ENCODE results near the gene ARAP3. TPM values are rescaled to one million over a fixed set of nuclear protein-coding genes. Genes with fewer than 3 reads are reported as not detected.

Gene ARAP3, protein sequence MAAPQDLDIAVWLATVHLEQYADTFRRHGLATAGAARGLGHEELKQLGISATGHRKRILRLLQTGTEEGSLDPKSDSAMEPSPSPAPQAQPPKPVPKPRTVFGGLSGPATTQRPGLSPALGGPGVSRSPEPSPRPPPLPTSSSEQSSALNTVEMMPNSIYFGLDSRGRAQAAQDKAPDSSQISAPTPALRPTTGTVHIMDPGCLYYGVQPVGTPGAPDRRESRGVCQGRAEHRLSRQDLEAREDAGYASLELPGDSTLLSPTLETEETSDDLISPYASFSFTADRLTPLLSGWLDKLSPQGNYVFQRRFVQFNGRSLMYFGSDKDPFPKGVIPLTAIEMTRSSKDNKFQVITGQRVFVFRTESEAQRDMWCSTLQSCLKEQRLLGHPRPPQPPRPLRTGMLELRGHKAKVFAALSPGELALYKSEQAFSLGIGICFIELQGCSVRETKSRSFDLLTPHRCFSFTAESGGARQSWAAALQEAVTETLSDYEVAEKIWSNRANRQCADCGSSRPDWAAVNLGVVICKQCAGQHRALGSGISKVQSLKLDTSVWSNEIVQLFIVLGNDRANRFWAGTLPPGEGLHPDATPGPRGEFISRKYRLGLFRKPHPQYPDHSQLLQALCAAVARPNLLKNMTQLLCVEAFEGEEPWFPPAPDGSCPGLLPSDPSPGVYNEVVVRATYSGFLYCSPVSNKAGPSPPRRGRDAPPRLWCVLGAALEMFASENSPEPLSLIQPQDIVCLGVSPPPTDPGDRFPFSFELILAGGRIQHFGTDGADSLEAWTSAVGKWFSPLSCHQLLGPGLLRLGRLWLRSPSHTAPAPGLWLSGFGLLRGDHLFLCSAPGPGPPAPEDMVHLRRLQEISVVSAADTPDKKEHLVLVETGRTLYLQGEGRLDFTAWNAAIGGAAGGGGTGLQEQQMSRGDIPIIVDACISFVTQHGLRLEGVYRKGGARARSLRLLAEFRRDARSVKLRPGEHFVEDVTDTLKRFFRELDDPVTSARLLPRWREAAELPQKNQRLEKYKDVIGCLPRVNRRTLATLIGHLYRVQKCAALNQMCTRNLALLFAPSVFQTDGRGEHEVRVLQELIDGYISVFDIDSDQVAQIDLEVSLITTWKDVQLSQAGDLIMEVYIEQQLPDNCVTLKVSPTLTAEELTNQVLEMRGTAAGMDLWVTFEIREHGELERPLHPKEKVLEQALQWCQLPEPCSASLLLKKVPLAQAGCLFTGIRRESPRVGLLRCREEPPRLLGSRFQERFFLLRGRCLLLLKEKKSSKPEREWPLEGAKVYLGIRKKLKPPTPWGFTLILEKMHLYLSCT (N-terminal part only)
- 4.5 and 6.8 TPM in 2 replicates for total RNA-seq

GRCh38 chr5:141681695-141682641 lies at the start of gene ARAP3:
Gene ARAP3 (minus strand): TSS chr5:141682230. CDS start chr5:141680486, 1,744 bp downstream.

DNA sequence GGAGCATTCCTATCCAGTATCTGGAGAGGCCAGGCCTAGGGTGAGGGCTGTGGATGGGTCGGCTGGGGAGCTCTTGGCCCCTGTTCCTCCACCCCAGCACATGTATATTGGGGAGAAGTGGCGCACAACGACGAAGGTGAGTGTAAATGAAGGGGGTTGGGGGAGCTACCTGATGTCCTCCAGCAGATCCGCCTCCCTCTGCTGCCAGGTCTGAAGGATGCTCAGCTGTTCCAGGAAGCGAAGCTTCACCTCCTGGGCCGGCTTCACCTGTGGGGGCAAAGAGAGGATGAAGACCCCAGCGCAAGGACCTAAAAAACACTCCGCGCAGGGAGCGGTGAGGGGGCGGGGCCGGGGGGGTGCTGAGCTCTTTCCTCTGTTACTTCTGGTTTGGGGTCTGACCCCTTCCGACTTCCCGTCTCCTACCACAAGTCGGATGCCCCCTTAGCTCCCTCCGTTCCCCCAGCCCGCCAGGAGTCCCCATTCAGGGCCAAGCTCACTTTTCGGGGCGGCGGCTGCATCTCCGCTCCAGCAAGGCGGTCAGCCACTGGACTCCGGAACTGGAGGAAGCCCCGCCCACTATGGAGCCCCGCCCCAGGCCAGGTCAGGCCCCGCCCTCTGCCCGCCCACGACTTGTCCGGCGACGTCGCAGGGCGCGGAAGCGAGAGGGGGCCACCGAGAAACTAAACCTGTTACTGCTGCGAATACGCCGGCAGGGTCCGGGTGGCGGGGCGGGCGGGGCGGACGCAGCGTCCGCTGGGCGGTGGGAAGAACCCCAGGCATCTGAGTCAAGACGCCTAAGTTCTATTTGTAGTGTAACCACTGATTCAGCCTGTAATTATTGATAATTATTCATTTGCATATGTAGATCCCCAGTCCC lies 30.9 kb downstream of the ARAP3 start, which contains the start of gene FCHSD1:
FCHSD1 (minus strand) TSS at position 568 of the 877 bp plus-strand sequence; CDS start at position 518, 50 bp downstream.

GRCh38 chr5:141636413-141637122 lies 45.5 kb downstream of the ARAP3 start, which contains the start of the genes HDAC3 and RELL2:
Gene HDAC3 (minus strand): TSS chr5:141636849. CDS start chr5:141636790, 59 bp downstream.
Gene RELL2 (plus strand): TSS chr5:141636997. CDS start chr5:141638226, 1,229 bp downstream.

DNA sequence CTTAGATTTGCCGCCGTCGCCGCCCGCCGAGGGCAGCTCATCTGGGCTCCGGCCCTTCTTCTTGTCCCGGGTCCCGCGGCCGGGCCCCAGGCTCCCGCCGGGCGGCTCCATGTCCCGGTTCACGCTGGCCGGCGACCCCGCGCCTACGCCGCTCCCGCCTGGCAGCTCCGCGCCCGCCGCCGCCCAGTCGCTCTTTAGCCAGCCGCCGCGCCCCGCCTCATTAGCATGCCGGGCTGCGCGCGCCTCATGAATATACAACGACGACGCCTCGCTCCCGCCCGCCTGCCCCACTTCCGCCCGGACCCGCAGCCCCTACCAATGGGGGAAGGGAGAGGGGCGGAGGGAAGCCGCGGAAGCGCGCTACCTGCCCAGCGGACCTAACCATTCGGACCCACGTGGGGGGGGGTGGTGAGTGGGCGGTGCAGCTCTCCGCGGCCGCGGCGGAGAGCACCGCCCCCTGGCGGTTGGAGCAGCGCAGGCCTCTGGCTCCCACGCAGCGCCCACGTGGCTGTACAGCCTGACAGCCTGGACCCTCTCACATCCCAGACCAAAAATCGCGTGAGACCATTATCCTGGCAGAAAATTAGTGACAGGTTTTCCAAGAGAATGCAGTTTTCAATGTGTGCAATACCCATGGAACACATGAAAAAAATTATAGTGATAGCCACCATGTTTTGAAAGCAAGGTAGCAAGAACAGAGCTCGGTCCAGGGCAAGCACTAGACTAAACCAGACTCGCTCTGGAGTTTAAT lies 63.1 kb downstream of the ARAP3 start, which contains the start of gene DIAPH1:
DIAPH1 (minus strand) TSS at position 197 of the 751 bp plus-strand sequence; CDS start at position 111, 86 bp downstream.

Other genes with a start within 250 kb of the ARAP3 start
- 94.1 and 137 TPM in 2 replicates for gene PCDHGC3, start 206.3 kb downstream of the ARAP3 start, total RNA-seq
- 4.5 and 6.0 TPM in 2 replicates for gene PCDHGC4, start 197.2 kb downstream of the ARAP3 start, total RNA-seq
- gene PCDHGC5, start 193.1 kb downstream of the ARAP3 start, total RNA-seq, result 7.9 and 8.1 TPM in 2 replicates
- 22.0 and 46.4 TPM in 2 replicates for gene DIAPH1, start 63.2 kb downstream of the ARAP3 start, total RNA-seq
- 63.0 and 67.6 TPM in 2 replicates for gene HDAC3, start 45.4 kb downstream of the ARAP3 start, total RNA-seq
- 2.2 and 2.3 TPM in 2 replicates for gene RELL2, start 45.2 kb downstream of the ARAP3 start, total RNA-seq
- 39.9 and 46.5 TPM in 2 replicates for gene FCHSD1, start 30.8 kb downstream of the ARAP3 start, total RNA-seq
- gene PCDH1, start 196.2 kb upstream of the ARAP3 start, total RNA-seq, result 0.33 and 0.58 TPM in 2 replicates
- 49.8 and 54.3 TPM in 2 replicates for gene DELE1, start 241.6 kb upstream of the ARAP3 start, total RNA-seq